GM13976 (cell line): Measurements from ENCODE around the gene CTTNBP2NL.

ENCODE experiments used
- DNase-seq: peaks from one replicate; pipeline ENCODE4 v3.0.0; 2012; ENCODE audit warnings: low spot score
- in situ Hi-C: fragments of 300-500 bp; cut with MboI; formaldehyde crosslinking; loops from one replicate; pipeline ENCODE4 v1.12.0; 2022; ENCODE audit warnings: low sequenced_read_pairs, mixed read lengths, inconsistent platforms; ENCODE audit not compliant: unreplicated experiment
- TF ChIP-seq, protein P1 (sequence below): IDR thresholded peaks from 2 replicates; pipeline ENCODE4 v1.5.1; 2012; ENCODE audit warnings: borderline replicate concordance, mild to moderate bottlenecking; ENCODE audit not compliant: insufficient read depth; ENCODE audit errors: extremely low read depth, missing control alignments, control extremely low read depth

Gene CTTNBP2NL

DNA sequence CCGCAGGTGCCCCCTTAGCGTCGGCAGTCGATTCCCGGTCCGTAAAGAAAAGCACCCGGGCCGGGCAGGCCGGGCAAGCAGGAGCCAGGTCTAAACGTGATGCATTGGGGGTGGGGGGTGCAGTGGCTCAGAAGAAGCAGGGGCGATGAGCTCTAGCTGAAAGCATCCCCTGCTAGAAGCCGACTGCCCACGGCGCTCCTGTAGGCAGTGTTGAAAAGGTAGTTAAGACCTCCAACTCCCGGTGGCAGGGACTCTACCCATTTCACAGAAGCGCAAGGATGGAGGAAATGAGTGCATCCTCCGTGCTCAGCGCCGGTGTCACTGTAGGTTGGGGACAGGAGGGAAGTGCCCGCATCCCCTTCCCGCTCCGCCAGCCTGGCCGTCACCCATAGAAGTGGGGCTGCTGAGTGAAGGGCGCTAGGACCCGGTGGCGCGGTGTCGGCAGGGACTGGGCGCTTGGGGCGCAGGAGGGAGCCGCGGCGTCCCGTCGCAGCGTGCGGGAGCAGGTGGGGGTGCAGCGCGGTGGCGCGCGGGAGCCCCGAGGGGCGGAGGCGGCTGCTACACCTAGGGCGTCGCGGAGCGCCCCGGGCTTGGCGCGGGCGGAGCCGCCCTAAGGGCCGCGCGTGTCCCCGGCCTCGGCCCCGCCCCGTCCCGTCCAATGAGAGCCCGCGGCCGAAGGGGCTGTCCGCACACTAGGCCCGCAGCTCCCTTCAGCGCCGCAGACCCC, 112.4 kb downstream of the CTTNBP2NL start, which contains the start of gene WNT2B:
WNT2B (plus strand) TSS at position 688 of the 727 bp plus-strand sequence. CDS start 298 bp downstream, outside the sequence.
- DNase-seq = peak; percentile 79
- in situ Hi-C loops = loop anchor here (10.0 kb wide), 1 partner anchor 196 kb away; the partner anchor contains the start of gene RHOC
- TF ChIP-seq, protein P1, sequence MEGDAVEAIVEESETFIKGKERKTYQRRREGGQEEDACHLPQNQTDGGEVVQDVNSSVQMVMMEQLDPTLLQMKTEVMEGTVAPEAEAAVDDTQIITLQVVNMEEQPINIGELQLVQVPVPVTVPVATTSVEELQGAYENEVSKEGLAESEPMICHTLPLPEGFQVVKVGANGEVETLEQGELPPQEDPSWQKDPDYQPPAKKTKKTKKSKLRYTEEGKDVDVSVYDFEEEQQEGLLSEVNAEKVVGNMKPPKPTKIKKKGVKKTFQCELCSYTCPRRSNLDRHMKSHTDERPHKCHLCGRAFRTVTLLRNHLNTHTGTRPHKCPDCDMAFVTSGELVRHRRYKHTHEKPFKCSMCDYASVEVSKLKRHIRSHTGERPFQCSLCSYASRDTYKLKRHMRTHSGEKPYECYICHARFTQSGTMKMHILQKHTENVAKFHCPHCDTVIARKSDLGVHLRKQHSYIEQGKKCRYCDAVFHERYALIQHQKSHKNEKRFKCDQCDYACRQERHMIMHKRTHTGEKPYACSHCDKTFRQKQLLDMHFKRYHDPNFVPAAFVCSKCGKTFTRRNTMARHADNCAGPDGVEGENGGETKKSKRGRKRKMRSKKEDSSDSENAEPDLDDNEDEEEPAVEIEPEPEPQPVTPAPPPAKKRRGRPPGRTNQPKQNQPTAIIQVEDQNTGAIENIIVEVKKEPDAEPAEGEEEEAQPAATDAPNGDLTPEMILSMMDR = no peak

DNA sequence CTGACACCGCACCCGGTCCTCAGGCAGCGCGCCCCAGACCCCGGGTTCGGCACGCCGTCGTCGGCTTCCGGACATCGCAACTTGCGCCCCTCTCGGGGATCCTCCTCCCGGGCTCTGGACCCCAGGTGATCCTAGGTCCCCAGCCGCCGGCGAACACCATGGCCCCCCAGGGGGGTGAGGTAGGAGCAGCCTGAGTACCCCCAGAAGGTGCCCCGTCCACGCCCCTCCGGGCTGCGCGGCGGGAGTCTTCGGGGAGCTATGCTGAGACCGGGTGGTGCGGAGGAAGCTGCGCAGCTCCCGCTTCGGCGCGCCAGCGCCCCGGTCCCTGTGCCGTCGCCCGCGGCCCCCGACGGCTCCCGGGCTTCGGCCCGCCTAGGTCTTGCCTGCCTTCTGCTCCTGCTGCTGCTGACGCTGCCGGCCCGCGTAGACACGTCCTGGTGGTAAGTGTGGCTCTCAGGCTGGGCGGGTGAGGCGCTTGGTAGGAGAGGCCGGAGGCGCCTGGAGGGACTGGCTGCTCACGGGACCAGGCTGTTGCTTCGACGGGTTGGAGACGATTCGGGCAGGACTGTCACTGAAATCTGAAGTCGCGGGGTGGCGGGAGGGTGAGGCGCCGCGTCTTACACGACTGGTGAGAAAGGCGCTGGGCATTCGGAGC, 113.1 kb downstream of the CTTNBP2NL start:
- TF ChIP-seq, protein P1 = no peak
- in situ Hi-C loops = loop anchor here (10.0 kb wide), 1 partner anchor 196 kb away; the partner anchor contains the start of gene RHOC

DNA sequence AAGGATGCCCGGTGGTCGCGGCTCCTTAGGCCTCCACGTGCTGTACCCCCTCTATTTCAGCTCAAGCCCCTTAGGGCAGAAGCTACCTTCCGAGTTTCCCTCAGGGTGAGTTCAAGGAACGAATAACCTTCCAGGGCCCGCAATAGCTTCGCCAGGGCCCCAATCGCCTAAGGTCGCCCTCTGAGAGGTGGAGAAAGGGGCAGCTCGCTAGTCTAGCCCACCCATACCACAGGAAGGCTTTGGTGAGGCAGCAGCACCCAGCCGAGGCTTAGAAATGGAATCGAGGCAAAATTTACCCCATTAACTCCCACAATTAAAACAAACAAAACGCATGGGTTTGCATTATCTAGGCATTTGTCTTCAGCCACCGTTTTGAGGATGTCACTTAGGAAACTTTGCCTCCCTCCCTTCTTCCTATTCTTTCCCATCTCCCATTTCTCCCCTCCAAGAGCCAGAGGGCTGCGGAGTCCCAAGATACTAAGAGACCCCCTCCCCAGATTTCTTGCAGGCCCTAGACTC, 113.7 kb downstream of the CTTNBP2NL start:
- in situ Hi-C loops = loop anchor here (10.0 kb wide), 1 partner anchor 195 kb away; the partner anchor contains the start of gene RHOC
- no peak for DNase-seq
- TF ChIP-seq, protein P1 = no peak

More for the DNA sequence above, 113.1 kb downstream of the CTTNBP2NL start:
- peak; percentile 55 for DNase-seq

DNA sequence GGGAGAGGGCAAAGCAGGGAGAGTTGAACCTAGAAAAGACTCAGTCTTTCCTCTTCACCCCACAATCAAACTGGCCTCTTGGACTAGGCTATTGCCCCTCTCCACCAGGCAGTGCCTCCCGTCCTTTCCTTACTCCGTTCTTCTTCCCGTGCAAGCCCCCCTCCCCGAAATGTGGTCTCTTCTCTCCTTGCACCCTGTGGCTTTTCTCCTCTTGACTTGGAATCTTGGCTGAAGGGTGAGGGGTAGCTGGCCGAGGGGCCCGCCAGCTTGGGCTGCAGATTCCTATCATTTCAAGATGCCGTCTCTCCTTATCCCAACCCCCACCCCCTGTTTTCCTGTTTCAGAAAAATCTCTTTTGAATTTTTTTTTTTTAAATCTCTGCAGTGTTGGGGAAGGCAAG, 114.3 kb downstream of the CTTNBP2NL start:
- TF ChIP-seq, protein P1 = no peak
- no peak for DNase-seq
- in situ Hi-C loops = no loop called here
